AG04450 (cell line): ENCODE data around the gene DTX3. TPM values are rescaled to one million over a fixed set of nuclear protein-coding genes. Genes with fewer than 3 reads are reported as not detected.

Source experiments
- CTCF ChIA-PET: fragments of 300-600, 350-600 bp; formaldehyde crosslinking; extraction: SDS; loops from one replicate; lab custom pipeline; 2022; ENCODE audit warnings: antibody characterized with exemption, inconsistent platforms; lab: Charles Lee
- POLR2A ChIA-PET: fragments of 350-600 bp; formaldehyde crosslinking; extraction: SDS; loops from one replicate; lab custom pipeline; 2021; ENCODE audit warnings: antibody characterized with exemption, inconsistent platforms; lab: Yijun Ruan, JAX
- DNase-seq: peaks from one replicate; pipeline ENCODE4 v3.0.0-alpha.2; 2011; ENCODE audit warnings: low read depth, low spot score
- H3K27ac ChIP-seq: one replicate; pipeline ENCODE4 v1.5.1; 2012; ENCODE audit warnings: low read depth, low read length, control low read depth
- H3K27me3 ChIP-seq: one replicate; pipeline ENCODE4 v1.6.0; 2012; ENCODE audit warnings: low read length; ENCODE audit not compliant: control insufficient read depth, insufficient read depth
- H3K4me3 ChIP-seq: 2 replicates; pipeline ENCODE4 v1.5.1; 2011; ENCODE audit warnings: mild to moderate bottlenecking, low read depth, low read length, control low read depth
- H3K9me3 ChIP-seq: 2 replicates; pipeline ENCODE4 v1.5.1; 2012; ENCODE audit warnings: low read length; ENCODE audit not compliant: control insufficient read depth, insufficient read depth
- CTCF ChIP-seq: IDR thresholded peaks from 2 replicates; pipeline ENCODE4 v1.5.1; 2011; ENCODE audit warnings: low read depth, low read length, control low read depth, inconsistent platforms
- polyA plus RNA-seq: library from polyadenylated mRNA; depleted of rRNA; stranded (reverse); fragments of >200 nt; gene quantifications from 2 replicates; pipeline ENCODE4 v1.2.3, GENCODE V29; 2011

DTX3 gene
- polyA plus RNA-seq, 1 experiment = 24.8 TPM

GRCh38 chr12:57590864-57591781 is 13.5 kb upstream of the DTX3 start, which contains the start of gene PIP4K2C:
TSS of gene PIP4K2C (plus strand) at chr12:57591192. CDS start at chr12:57591290, 98 bp downstream.
- DNase-seq = no peak
- ChIA-PET CTCF (interaction anchor here (0.7 to 3.7 kb wide), 6 partner anchors 8 to 135 kb away, joined by 3 to 52 read pairs (median 4); partner anchors contain the start of gene B4GALNT1), POLR2A (no interaction called here)
- H3K27me3 ChIP-seq = peaks cover 13% of the 10 kb centered on the region
- TF ChIP-seq CTCF = no peak
- no peaks in the 10 kb centered on the region; the same call in 1 of the 2 replicates for H3K9me3 ChIP-seq
- H3K4me3 ChIP-seq = peak within 1 kb of the TSS; percentile 84
- H3K27ac ChIP-seq = no peak within 1 kb of the TSS

- peak overlapping the region; percentile 84 for H3K4me3 ChIP-seq
- no peak for TF ChIP-seq CTCF
- ChIA-PET CTCF (interaction anchor here (0.7 to 3.7 kb wide), 6 partner anchors 8 to 135 kb away, joined by 3 to 52 read pairs (median 4); partner anchors contain the start of gene B4GALNT1), POLR2A (interaction anchor here (0.6 kb wide), 1 partner anchor 9 kb away, joined by 3 read pairs; no protein-coding TSS in a partner anchor)
- no peak overlapping the region for H3K27ac ChIP-seq
- peaks cover 13% of the 10 kb centered on the region for H3K27me3 ChIP-seq
- no peak for DNase-seq
- H3K9me3 ChIP-seq = no peaks in the 10 kb centered on the region; the same call in 1 of the 2 replicates
Observed at GRCh38 chr12:57591782-57592325, 12.8 kb upstream of the DTX3 start.

- POLR2A ChIA-PET = interaction anchor here (0.7 to 0.8 kb wide), 2 partner anchors 38 to 174 kb away, joined by 3 to 5 read pairs; partner anchors contain the start of gene CYP27B1
- no peak for DNase-seq
- Histone ChIP-seq H3K4me3 (no peak overlapping the region), H3K27ac (no peak overlapping the region), H3K9me3 (no peaks in the 10 kb centered on the region; the same call in 1 of the 2 replicates), H3K27me3 (peaks cover 12% of the 10 kb centered on the region)
- CTCF ChIA-PET = interaction anchor here (0.8 to 3.7 kb wide), 3 partner anchors 9 to 30 kb away, joined by 3 to 52 read pairs (median 6); no protein-coding TSS in a partner anchor
- no peak for TF ChIP-seq CTCF
Observed at GRCh38 chr12:57592551-57593165, 12.0 kb upstream of the DTX3 start.

GRCh38 chr12:57593187-57593586 is 11.4 kb upstream of the DTX3 start:
- no peak for DNase-seq
- CTCF ChIA-PET = interaction anchor here (0.5 to 3.7 kb wide), 4 partner anchors 10 to 286 kb away, joined by 3 to 52 read pairs (median 4); no protein-coding TSS in a partner anchor
- TF ChIP-seq CTCF = no peak
- Histone ChIP-seq H3K9me3 (no peaks in the 10 kb centered on the region; the same call in 1 of the 2 replicates), H3K27ac (no peak overlapping the region), H3K4me3 (no peak overlapping the region), H3K27me3 (peaks cover 7% of the 10 kb centered on the region)
- POLR2A ChIA-PET = interaction anchor here (0.8 kb wide), 1 partner anchor 174 kb away, joined by 3 read pairs; the partner anchor contains the start of gene CYP27B1
